Calu3 (cell line): Measurements from ENCODE around the gene LMAN1L. TPM values are rescaled to one million over a fixed set of nuclear protein-coding genes. Genes with fewer than 3 reads are reported as not detected.

ENCODE experiments used
- BruUV-seq: library from RNA; stranded (reverse); fragments of 400-500 nt; replicated peaks from 2 replicates; lab custom pipeline; 2021; lab: Mats Ljungman, UMichigan
- CTCF ChIA-PET: fragments of 300-600 bp; sonication (Branson Sonifier 250); formaldehyde crosslinking; loops from one replicate; lab custom pipeline; 2022; ENCODE audit warnings: antibody characterized with exemption; lab: Charles Lee
- DNase-seq: peaks from one replicate; pipeline ENCODE4 v3.0.0; 2022
- H3K27ac Mint-ChIP-seq: one replicate; pipeline ENCODE4 v1.8.0; 2022; ENCODE audit warnings: mixed read lengths; ENCODE audit not compliant: unreplicated experiment
- H3K27me3 Mint-ChIP-seq: one replicate; pipeline ENCODE4 v1.8.0; 2022; ENCODE audit warnings: mixed read lengths; ENCODE audit not compliant: unreplicated experiment
- H3K36me3 Mint-ChIP-seq: one replicate; pipeline ENCODE4 v1.8.0; 2022; ENCODE audit warnings: mild to moderate bottlenecking, moderate library complexity, mixed read lengths; ENCODE audit not compliant: insufficient read depth, unreplicated experiment
- H3K4me1 Mint-ChIP-seq: one replicate; pipeline ENCODE4 v1.8.0; 2022; ENCODE audit warnings: mild to moderate bottlenecking, low read depth, mixed read lengths; ENCODE audit not compliant: unreplicated experiment
- H3K4me3 Mint-ChIP-seq: one replicate; pipeline ENCODE4 v1.8.0; 2022; ENCODE audit warnings: mild to moderate bottlenecking, low read depth, moderate library complexity, mixed read lengths; ENCODE audit not compliant: unreplicated experiment
- H3K9me3 Mint-ChIP-seq: one replicate; pipeline ENCODE4 v1.8.0; 2022; ENCODE audit warnings: low read depth, mixed read lengths; ENCODE audit not compliant: unreplicated experiment
- intact Hi-C: fragments of 100-400 bp; cut with micrococcal nuclease; formaldehyde crosslinking; loops from one replicate; pipeline ENCODE4 v1.10.0; 2022; ENCODE audit not compliant: unreplicated experiment
- microRNA-seq: library from miRNA; unstranded; fragments of <30 nt; microRNA quantifications from one replicate; pipeline ENCODE4 v1.2.0, GENCODE V29; 2022
- total RNA-seq: library from RNA; stranded (reverse); gene quantifications from 2 replicates; pipeline ENCODE4 v1.2.3, GENCODE V29; 2022
- TF ChIP-seq, protein P1 (sequence below): fragments of 200-600 bp; IDR thresholded peaks from one replicate; pipeline ENCODE4 v1.8.0; 2022; ENCODE audit warnings: antibody characterized with exemption; ENCODE audit not compliant: unreplicated experiment

LMAN1L gene
- total RNA-seq, 1 experiment from 2014 or later, result 0.35 TPM

GRCh38 chr15:74873756-74874424 lies 61.3 kb downstream of the LMAN1L start:
- intact Hi-C loops, result no loop called here
- Mint-ChIP-seq H3K27me3 (peaks cover 17% of the 10 kb centered on the region), H3K4me3 (peak overlapping the region; percentile 92), H3K36me3 (peaks cover 38% of the 10 kb centered on the region), H3K4me1 (peaks cover 28% of the 10 kb centered on the region), H3K27ac (peak overlapping the region; percentile 89), H3K9me3 (no peaks in the 10 kb centered on the region)
- BruUV-seq, result TSS peak; percentile 84
- CTCF ChIA-PET, result interaction anchor here (0.5 to 1.3 kb wide), 6 partner anchors 10 to 91 kb away, joined by 3 to 6 read pairs (median 4); no protein-coding TSS in a partner anchor
- TF ChIP-seq, protein P1, sequence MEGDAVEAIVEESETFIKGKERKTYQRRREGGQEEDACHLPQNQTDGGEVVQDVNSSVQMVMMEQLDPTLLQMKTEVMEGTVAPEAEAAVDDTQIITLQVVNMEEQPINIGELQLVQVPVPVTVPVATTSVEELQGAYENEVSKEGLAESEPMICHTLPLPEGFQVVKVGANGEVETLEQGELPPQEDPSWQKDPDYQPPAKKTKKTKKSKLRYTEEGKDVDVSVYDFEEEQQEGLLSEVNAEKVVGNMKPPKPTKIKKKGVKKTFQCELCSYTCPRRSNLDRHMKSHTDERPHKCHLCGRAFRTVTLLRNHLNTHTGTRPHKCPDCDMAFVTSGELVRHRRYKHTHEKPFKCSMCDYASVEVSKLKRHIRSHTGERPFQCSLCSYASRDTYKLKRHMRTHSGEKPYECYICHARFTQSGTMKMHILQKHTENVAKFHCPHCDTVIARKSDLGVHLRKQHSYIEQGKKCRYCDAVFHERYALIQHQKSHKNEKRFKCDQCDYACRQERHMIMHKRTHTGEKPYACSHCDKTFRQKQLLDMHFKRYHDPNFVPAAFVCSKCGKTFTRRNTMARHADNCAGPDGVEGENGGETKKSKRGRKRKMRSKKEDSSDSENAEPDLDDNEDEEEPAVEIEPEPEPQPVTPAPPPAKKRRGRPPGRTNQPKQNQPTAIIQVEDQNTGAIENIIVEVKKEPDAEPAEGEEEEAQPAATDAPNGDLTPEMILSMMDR, result no peak
- peak; percentile 35 for DNase-seq

Small RNA genes lying within 50 kb of the gene (microRNA-seq; reads per million reads assigned to microRNA genes)
- gene MIR4513, result not detected
- gene MIR6882, result 6.0 reads per million, percentile 20 among the genes with 10 or more reads in this experiment

Other genes starting within 250 kb of the LMAN1L start
- gene CLK3, start 197.0 kb upstream of the LMAN1L start, total RNA-seq, result 89.2 and 93.5 TPM in 2 replicates
- gene EDC3, start 116.8 kb upstream of the LMAN1L start, total RNA-seq, result 65.1 and 70.1 TPM in 2 replicates
- gene CYP1A1, start 87.3 kb upstream of the LMAN1L start, total RNA-seq, result 3.0 and 3.4 TPM in 2 replicates
- gene CYP1A2, start 64.0 kb upstream of the LMAN1L start, total RNA-seq, result not detected in 2 replicates
- gene CSK, start 30.8 kb upstream of the LMAN1L start, total RNA-seq, result 82.6 and 85.1 TPM in 2 replicates
- gene CPLX3, start 13.8 kb downstream of the LMAN1L start, total RNA-seq, result 0.21 and 0.29 TPM in 2 replicates
- 33.8 and 42.2 TPM in 2 replicates for gene ULK3, start 30.3 kb downstream of the LMAN1L start, total RNA-seq
- 114 and 115 TPM in 2 replicates for gene SCAMP2, start 60.5 kb downstream of the LMAN1L start, total RNA-seq
- gene MPI, start 77.2 kb downstream of the LMAN1L start, total RNA-seq, result 63.3 and 76.1 TPM in 2 replicates
- 48.1 and 56.2 TPM in 2 replicates for gene FAM219B, start 94.0 kb downstream of the LMAN1L start, total RNA-seq
- 272 and 280 TPM in 2 replicates for gene COX5A, start 125.2 kb downstream of the LMAN1L start, total RNA-seq
- gene RPP25, start 143.9 kb downstream of the LMAN1L start, total RNA-seq, result 14.9 and 19.2 TPM in 2 replicates
- gene SCAMP5, start 182.7 kb downstream of the LMAN1L start, total RNA-seq, result 10.7 and 13.6 TPM in 2 replicates
- 23.4 and 24.4 TPM in 2 replicates for gene PPCDC, start 210.8 kb downstream of the LMAN1L start, total RNA-seq